Transverse colon (tissue), 4 donors: ENCODE results near the gene FAR2. TPM values are rescaled to one million over a fixed set of nuclear protein-coding genes. Genes with fewer than 3 reads are reported as not detected.

Experiments
- DNase-seq: peaks from one replicate; pipeline ENCODE4 v3.0.0-alpha.2; 2019
- H3K27ac ChIP-seq, 4 donors: fragments of 200-600 bp; sonication (generic); 2 replicates each; pipeline ENCODE4 v1.5.1; 2016 to 2018; ENCODE audit warnings: inconsistent platforms in 4 of 4
- H3K27me3 ChIP-seq: fragments of 200-600 bp; sonication (generic); 2 replicates; pipeline ENCODE4 v1.5.1; 2017; ENCODE audit warnings: inconsistent platforms
- H3K36me3 ChIP-seq, 4 donors: fragments of 200-600 bp; sonication (generic); 2 replicates each; pipeline ENCODE4 v1.5.1; 2017 to 2019; ENCODE audit warnings: inconsistent platforms in 4 of 4
- H3K4me1 ChIP-seq, 4 donors: fragments of 200-600 bp; sonication (generic); 2 replicates each; pipeline ENCODE4 v1.5.1; 2017 to 2020; ENCODE audit warnings: inconsistent platforms in 4 of 4
- H3K4me3 ChIP-seq, 4 donors: fragments of 200-600 bp; sonication (generic); 1 replicate in 1 of 4; 2 replicates in 3 of 4; pipeline versions ENCODE4 v1.5.1 to v1.6.1; 2017 to 2019; ENCODE audit warnings: inconsistent platforms in 4 of 4
- H3K9me3 ChIP-seq, 2 donors: fragments of 200-600 bp; sonication (generic); 2 replicates each; pipeline ENCODE4 v1.5.1; 2017 to 2019; ENCODE audit warnings: inconsistent platforms in 2 of 2
- EP300 ChIP-seq: sonication (generic); formaldehyde crosslinking; IDR thresholded peaks from one replicate; pipeline ENCODE4 v1.6.1; 2017; ENCODE audit warnings: antibody characterized with exemption, low read depth
- POLR2A ChIP-seq: fragments of 450-650 bp; IDR thresholded peaks from one replicate; pipeline ENCODE4 v1.6.1; 2016; ENCODE audit warnings: antibody characterized with exemption, mild to moderate bottlenecking, moderate library complexity
- POLR2AphosphoS5 ChIP-seq, 3 donors: sonication (generic); formaldehyde crosslinking; IDR thresholded peaks; one replicate each; pipeline ENCODE4 v1.6.1; 2016; ENCODE audit warnings: antibody characterized with exemption in 3 of 3
- WGBS, 2 donors: methylation state at CpG; one replicate each; pipeline ENCODE4 v1.1.5; 2018; ENCODE audit warnings: low coverage in 1 of 2; 5-methylcytosine and 5-hydroxymethylcytosine counted together
- in situ Hi-C, 4 donors: fragments of 200-750 bp; cut with MboI; loops; one replicate each; pipeline versions ENCODE4 v1.15.0 to v1.15.1; 2017; ENCODE audit warnings: low sequenced_read_pairs in 3 of 4, low pct_ligation_motif_present in 1 of 4, low pct_unique_long_range_greater_than_20kb in 1 of 4
- intact Hi-C: fragments of 100-400 bp; cut with DNase I; formaldehyde crosslinking; loops from one replicate; pipeline ENCODE4 v1.15.1; 2023; ENCODE audit warnings: low total_unique reads
- total RNA-seq, 4 donors: library from RNA; depleted of rRNA; stranded (reverse); fragments of >200 nt; gene quantifications; one replicate each; pipeline ENCODE4 v1.1.0, GENCODE V29; 2016
- TF ChIP-seq, protein P1 (sequence below), 5 experiments: fragments of 200-600 bp in 3 of 5; fragments of 450-650 bp in 2 of 5; sonication (generic) in 3 of 5; IDR thresholded peaks; 1 replicate in 2 of 5; 2 replicates in 3 of 5; pipeline ENCODE4 v1.5.1; 2016 to 2017; ENCODE audit warnings: antibody characterized with exemption in 5 of 5, inconsistent platforms in 3 of 5, mild to moderate bottlenecking in 2 of 5, moderate library complexity in 1 of 5

The FAR2 gene
- total RNA-seq, 4 donors from 2014 or later: 57.6 to 72.7 (median 65.7) TPM

DNA sequence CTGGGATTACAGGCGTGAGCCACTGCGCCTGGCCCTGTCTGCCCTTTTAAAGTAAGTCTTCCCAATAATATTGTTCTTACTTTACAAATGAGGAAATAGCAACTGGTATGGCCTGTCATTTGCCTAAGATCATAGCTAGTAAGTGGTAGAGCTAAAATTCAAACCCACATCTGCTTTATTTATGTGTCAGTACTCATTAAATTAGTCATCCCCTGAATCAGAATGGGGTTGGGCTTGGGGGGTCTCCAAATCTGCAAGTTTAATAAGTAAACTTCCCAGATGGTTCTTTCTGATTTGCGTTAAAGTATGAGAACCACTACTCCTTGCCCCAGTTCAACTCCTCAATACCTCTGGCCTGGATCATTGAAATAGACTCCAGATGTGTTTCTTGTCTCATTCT is 96.2 kb downstream of the FAR2 start:
- Histone ChIP-seq H3K4me1 (peaks cover 8 to 31% (median 24%) of the 10 kb centered on the region in 4 donors), H3K27ac (no peak overlapping the region), H3K27me3 (no peaks in the 10 kb centered on the region), H3K9me3 (no peaks in the 10 kb centered on the region), H3K4me3 (no peak overlapping the region), H3K36me3 (no peaks in the 10 kb centered on the region)
- TF ChIP-seq, protein P1, sequence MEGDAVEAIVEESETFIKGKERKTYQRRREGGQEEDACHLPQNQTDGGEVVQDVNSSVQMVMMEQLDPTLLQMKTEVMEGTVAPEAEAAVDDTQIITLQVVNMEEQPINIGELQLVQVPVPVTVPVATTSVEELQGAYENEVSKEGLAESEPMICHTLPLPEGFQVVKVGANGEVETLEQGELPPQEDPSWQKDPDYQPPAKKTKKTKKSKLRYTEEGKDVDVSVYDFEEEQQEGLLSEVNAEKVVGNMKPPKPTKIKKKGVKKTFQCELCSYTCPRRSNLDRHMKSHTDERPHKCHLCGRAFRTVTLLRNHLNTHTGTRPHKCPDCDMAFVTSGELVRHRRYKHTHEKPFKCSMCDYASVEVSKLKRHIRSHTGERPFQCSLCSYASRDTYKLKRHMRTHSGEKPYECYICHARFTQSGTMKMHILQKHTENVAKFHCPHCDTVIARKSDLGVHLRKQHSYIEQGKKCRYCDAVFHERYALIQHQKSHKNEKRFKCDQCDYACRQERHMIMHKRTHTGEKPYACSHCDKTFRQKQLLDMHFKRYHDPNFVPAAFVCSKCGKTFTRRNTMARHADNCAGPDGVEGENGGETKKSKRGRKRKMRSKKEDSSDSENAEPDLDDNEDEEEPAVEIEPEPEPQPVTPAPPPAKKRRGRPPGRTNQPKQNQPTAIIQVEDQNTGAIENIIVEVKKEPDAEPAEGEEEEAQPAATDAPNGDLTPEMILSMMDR (IDR thresholded peaks at IDR 0.05): no peak
- TF ChIP-seq POLR2A: no peak
- no peak for TF ChIP-seq POLR2AphosphoS5 (IDR thresholded peaks at IDR 0.05)
- no peak for TF ChIP-seq EP300
- DNase-seq: no peak
- 63 to 89% methylated on average over 3 of the region's 3 CpGs for WGBS, 2 donors
- intact Hi-C loops: no loop called here
- in situ Hi-C loops: no loop called here

DNA sequence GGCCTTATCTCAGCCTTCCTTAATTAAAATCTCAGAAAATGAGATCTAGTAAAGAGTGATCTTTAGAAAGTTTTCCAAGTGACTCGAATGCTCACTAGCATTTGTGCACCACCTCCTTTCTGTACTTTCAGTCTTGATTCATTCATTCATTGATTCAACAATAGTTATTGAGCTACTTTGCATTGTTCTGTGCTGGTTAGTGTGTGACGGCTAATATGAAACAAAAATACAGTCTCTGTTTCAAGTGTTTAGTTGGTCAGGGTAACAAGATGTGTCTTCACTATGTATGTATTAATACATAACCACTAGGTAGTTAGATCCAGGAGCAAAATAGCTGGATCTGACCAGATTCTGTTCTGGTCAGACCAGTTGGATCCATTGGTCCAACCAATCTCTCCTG is 100.9 kb downstream of the FAR2 start:
- no peaks in the 10 kb centered on the region for H3K36me3 ChIP-seq
- no peaks in the 10 kb centered on the region for H3K9me3 ChIP-seq
- H3K4me1 ChIP-seq: peaks cover 0 to under 1% (median 0%) of the 10 kb centered on the region in 4 donors
- WGBS, 2 donors: 88 to 92% methylated on average over 2 of the region's 2 CpGs
- intact Hi-C loops (no loop called here), in situ Hi-C loops (no loop called here)
- no peak overlapping the region for H3K27ac ChIP-seq
- TF ChIP-seq EP300 (no peak), POLR2A (no peak), POLR2AphosphoS5 (IDR thresholded peaks at IDR 0.05) (no peak)
- TF ChIP-seq, protein P1 (IDR thresholded peaks at IDR 0.05): no peak
- H3K27me3 ChIP-seq: no peaks in the 10 kb centered on the region
- H3K4me3 ChIP-seq: no peak overlapping the region
- no peak for DNase-seq

DNA sequence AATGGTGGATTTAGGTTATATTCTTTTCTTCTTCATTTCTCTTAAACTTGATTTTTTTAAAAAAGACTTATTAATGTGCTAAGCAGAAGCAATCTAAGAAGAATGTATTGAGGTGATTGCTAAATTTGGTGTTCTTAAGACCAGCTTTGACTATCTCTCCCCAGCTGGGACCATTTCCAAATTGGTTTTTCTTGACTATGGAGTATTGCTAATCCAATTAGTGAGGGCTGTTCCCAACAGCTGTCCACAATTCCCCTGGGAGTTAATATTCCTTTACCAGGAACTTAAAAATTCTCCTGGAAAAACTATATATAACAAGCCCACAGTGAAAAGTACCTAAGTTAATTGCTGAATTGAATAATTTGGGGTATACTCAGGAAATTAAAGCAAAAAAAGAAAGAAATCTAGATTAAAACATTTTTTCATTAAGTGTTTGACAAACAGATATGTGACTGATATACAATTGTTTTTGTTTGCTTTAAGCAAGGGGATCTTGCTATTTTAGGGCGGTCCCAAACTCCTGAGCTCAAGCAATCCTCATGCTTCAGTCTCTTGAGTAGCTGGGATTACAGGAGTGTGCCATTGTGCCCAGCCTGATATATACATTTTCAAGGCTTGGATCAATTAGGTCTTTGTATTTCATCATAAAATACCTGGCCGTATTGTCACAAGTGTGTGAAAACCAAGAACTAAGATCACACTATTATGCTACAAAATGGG is 105.0 kb downstream of the FAR2 start:
- Histone ChIP-seq H3K36me3 (no peaks in the 10 kb centered on the region), H3K4me3 (no peak overlapping the region), H3K4me1 (peaks cover 0 to 4% (median 0%) of the 10 kb centered on the region in 4 donors), H3K27me3 (no peaks in the 10 kb centered on the region), H3K9me3 (no peaks in the 10 kb centered on the region), H3K27ac (no peak overlapping the region)
- DNase-seq: no peak
- TF ChIP-seq, protein P1 (IDR thresholded peaks at IDR 0.05): no peak
- TF ChIP-seq EP300 (no peak), POLR2A (no peak), POLR2AphosphoS5 (IDR thresholded peaks at IDR 0.05) (no peak)
- intact Hi-C loops (no loop called here), in situ Hi-C loops (no loop called here)
- WGBS, 2 donors: 96 to 100% methylated on average over 1 to 2 of the region's 2 CpGs

DNA sequence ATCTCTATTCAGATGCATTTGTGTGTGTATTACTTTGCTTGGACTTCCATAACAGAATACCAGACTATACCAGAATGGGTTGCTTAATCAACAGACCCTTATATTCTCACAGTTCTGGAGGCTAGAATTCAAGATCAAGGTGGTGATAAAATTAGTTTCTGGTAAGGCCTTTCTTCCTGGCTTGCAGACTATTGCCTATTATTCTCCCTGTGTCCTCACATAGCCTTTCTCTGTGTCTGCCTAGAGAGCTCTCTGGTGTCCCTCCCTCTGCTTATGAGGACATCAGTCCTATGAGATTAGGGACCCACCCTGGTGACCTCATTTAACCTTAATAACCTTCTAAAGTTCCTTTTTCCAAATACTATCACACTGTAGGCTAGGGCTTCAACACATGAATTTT is 106.0 kb downstream of the FAR2 start:
- no peak for DNase-seq
- H3K27ac ChIP-seq: no peak overlapping the region
- H3K36me3 ChIP-seq: no peaks in the 10 kb centered on the region
- no peaks in the 10 kb centered on the region for H3K9me3 ChIP-seq
- in situ Hi-C loops (no loop called here), intact Hi-C loops (no loop called here)
- no peak overlapping the region for H3K4me3 ChIP-seq
- no peaks in the 10 kb centered on the region for H3K27me3 ChIP-seq
- H3K4me1 ChIP-seq: peaks cover 0 to 4% (median 0%) of the 10 kb centered on the region in 4 donors
- TF ChIP-seq EP300 (no peak), POLR2AphosphoS5 (IDR thresholded peaks at IDR 0.05) (no peak), POLR2A (no peak)
- TF ChIP-seq, protein P1 (IDR thresholded peaks at IDR 0.05): no peak
